ENCODE data around the gene EGFLAM.
"Not testable (repeated sequence)": the region's sequence is repeated elsewhere in the genome, so short reads cannot be mapped to it uniquely, and the experiment has no call there.

The EGFLAM gene

DNA sequence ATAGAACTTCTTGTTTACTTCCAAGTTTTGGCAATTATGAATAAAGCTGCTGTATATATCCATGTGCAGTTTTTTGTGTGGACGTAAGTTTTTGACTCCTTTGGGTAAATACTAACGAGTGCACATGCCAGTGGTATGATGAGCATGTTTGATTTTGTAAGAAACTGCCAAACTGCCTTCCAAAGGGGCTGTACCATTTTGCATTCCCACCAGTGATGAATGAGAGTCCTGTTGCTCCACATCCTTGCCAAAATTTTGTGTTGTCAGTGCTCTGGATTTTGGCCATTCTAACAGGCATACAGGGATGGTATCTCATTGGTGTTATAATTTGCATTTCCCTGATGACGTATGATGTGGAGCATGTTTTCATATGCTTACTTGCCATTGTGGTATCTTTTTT lies 73.5 kb downstream of the EGFLAM start:
- DNase-seq: no peak

DNA sequence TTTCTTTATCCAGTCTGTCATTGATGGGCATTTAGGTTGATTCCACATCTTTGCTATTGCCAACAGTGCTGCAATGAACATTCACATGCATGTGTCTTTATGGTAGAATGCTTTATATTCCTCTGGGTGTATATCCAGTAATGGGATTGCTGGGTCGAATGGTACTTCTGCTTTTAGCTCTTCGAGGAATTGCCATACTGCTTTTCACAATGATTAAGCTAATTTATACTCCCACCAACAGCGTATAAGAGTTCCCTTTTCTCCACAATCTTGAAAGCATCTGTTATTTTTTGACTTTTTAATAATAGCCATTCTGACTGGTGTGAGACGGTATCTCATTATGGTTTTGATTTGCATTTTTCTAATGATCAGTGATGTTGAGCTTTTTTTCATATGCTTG lies 74.8 kb downstream of the EGFLAM start:
- not testable (repeated sequence) for DNase-seq

GRCh38 chr5:38338455-38338854 lies 80.1 kb downstream of the EGFLAM start:
- no peak for DNase-seq

DNA sequence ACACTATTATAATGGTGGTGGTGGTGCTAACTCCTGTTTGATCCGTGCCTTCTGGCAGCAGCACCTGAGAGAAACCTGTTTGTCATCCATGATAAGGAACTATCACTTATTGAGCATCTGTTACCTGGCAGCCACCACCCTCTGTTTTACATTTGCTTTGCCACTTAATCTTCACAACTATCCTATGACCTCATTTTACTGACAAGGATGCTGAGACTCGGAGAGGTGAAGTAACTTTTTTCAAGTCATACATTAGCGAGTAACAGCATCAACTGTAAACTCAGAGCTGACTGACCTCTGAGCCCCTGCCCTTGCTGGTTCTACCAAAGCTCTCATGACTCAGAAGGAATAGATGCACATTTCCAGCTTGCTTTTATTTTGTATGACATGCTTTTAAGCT lies 81.1 kb downstream of the EGFLAM start:
- no peak for DNase-seq

DNA sequence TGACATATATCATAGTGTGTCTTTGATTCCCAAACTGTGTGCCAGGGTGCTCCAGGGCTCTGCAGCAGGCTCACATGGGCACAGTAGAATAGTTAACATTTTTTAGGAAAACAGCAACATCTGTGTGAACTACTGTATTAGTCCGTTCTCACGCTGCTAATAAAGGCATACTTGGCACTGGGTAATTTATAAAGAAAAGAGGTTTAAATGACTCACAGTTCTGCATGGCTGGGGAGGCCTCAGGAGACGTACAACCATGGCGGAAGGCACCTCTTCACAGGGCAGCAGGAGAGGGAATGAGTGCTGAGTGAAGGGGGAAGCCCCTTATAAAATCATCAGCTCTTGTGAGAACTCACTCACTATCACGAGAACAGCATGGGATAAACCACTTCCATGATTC lies 82.7 kb downstream of the EGFLAM start:
- no peak for DNase-seq

- no peak for DNase-seq
These were observed 83.3 kb downstream of the EGFLAM start for GRCh38 chr5:38341641-38342040.

DNA sequence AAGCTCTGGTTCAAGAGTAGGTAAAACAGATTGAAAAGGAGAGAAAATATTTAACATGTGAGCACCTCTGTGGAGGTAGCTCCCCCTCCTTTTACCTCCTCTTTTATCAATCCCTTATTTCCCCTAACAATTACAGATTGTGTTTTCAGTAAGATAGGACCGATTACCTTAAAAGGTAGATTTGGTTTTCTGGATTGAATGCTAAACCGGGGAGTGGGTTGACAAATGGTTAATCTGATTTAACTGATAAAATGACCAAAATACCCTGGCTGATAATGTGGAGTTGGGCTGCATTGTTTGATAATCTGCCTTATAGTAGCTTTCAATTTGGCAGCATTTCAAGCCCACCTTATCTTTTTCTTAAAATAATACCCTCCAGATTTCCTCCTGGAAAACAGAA lies 83.9 kb downstream of the EGFLAM start:
- no peak for DNase-seq

DNA sequence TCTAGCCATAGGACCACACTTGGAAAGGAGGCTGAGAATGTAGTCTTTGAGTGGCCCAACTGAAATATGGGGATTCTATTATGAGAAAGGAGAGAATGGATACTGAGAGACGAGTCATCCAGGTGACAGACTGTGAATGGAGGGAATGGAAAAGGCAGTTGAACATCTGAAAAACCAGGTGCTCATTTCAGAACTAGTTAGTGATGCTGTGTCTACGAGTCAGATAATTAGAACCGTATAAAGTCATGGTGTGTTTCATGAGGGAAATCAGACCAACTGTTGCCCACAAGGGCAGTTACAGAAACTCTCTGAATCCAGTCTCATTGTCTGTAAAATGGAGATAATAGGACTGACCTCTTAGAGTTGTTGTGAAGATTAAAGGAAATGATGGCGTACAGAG lies 86.5 kb downstream of the EGFLAM start:
- no peak for DNase-seq

- DNase-seq: no peak
These were observed 88.2 kb downstream of the EGFLAM start for GRCh38 chr5:38346593-38346992.

DNA sequence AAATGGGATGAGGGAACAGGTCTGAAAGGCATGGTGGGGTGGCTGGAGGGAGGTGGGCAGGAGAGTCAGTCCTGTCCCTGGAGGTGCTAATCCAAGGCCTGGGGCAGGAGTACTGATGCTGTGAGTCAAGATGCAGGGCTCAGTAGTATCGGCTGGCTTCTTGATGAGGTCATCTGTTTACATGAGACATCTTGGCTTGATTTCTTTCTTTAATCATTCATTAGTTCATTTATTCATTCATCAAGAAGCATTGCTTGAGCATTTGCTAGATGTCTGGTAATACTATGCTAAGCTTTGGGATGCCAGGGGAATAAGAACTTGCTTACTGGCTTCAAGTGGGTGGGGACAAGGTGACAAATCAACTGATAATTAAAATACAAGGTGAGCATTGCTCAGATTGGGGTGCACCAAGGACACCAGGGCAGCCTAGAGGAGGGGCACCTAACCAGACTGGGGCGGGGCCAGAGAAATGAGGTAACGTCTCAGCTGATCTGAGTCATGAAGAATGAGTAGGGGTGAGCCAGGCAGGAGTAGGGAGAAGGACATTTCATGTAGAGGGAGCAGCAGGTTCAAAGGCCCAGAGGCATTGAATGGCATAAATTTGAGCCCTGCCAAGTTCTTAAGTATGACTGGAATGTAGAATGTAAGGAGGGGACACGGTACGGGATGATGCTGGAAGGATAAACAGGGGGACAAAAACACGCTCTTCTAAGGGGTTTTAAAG lies 88.8 kb downstream of the EGFLAM start:
- DNase-seq: no peak

DNA sequence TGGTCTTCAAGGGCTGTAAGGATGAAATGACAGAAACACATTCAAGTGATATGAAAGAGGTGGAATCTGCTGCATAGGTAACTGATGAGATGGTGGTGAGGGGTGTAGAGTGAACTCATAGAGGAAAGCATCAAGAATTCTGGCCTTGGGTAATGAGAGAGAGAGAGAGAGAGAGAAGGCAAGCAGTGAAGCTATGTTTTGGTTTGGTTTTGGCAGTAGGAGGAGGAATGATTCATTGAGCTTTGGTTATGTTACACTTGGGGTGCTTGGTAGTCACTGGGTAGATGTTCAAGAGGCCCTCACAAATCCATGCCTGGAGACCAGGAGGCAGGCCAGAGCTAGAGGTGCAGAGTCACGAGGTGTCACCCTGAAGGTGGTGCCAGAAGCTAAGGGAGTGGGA lies 89.5 kb downstream of the EGFLAM start:
- DNase-seq: no peak

DNA sequence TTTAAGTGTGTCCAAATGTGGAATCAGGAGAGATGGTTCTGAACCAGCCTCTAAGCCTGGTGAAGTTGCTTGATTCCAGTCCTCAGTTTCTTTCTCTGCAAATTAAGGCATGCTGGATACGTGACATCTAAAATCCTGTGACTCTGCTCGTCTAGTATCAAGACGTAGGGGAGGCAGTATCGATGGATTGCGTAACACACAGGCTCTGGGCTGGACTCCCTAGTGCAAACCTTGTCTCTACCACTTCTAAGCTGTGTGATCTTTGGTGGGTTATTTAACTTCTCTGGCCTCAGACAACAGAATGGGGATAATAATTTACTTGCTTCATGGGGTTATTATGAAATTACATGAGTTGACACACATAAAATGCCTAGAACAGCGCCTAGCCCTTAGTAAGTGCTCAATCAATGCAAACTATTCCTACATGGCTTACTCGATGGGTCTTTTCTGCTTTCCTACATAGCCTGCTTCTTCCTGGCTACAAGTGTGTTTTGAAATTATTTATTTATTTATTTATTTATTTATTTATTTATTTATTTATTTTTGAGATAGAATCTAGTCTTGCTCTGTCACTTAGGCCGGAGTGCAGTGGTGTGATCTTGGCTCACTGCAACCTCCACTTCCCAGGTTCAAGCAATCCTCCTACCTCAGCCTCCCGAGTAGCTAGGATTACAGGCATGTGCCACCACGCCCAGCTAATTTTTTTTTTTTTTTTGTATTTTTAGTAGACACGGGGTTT lies 102.1 kb downstream of the EGFLAM start:
- DNase-seq: no peak

- DNase-seq: no peak
These were observed 104.4 kb downstream of the EGFLAM start for GRCh38 chr5:38362713-38363112.

DNA sequence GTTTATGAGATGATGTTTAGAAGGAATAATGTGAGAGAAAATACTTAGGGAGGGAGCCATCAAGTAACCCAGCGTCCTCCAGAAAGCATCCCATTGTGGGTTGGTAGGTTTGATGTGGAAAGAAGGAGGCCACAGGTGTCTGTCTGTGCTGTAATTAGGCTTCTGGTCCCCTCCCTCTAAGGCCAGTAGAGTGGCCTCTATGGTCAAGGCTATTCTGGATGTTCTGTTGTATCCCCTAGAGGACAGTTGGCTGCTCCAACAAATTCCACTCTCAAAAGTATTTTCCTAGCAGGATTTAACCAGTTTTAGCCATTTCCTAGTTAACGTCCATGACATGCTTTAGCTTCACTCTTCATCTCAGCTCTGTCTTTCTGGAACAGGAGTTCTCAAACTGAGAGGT lies 106.5 kb downstream of the EGFLAM start:
- DNase-seq: no peak

DNA sequence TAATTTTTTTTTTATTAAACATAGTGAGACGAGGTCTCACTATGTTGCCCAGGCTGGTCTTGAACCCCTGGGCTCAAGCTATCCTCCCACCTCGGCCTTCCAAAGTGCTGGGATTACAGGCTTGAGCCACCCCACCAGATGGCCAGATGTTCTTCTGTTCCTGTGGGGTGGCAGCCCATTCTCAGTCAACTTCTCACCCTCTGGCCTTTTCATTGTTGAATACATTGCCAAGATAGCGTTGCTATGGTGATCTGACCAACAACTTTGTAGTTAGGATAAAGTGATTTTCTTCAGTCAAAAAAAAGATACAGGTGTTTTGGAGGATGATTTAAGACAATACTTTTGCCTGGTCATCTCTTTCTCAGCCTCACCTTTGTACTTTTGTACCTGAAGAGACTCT lies 109.1 kb downstream of the EGFLAM start:
- DNase-seq: no peak

GRCh38 chr5:38367966-38368365 lies 109.6 kb downstream of the EGFLAM start:
- no peak for DNase-seq

DNA sequence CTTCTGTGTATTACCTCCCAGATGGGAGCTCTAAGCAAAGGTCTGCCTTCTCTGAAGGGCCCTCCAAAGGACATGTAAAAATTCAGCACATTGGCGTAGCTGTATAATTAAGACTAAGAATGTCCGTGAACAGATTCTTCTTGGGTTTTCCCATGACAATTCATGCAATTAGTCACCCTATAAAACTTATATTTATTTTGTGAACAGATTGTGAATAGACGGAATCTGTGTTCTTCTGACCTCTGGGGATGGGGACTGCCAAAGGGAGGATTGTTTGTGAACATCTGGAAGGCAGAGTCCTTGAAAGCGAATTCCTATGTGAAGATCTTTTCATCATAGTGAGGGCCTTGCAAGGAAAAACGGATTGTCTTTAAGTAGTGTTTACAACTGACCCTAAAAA lies 111.3 kb downstream of the EGFLAM start:
- DNase-seq: no peak

- DNase-seq: no peak
These were observed 112.2 kb downstream of the EGFLAM start for GRCh38 chr5:38370358-38371100.

DNA sequence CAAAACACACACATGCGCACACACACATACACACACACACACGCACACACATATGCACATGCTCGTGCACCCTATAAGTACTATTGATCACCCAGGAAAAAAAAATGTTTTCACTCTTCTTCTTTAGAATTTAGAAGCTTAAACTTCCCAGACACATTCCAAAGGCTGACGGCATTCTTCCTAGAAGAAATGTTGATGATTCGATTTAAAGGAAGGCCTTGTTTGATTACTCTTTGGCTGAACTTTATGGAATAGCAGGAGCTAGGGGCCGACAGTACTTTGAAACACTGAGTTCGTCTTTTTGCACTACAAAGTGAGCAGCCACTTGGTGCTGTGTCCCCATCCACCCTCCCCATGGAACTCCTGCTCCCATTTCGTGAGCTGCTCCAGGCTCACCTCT lies 113.2 kb downstream of the EGFLAM start:
- no peak for DNase-seq

DNA sequence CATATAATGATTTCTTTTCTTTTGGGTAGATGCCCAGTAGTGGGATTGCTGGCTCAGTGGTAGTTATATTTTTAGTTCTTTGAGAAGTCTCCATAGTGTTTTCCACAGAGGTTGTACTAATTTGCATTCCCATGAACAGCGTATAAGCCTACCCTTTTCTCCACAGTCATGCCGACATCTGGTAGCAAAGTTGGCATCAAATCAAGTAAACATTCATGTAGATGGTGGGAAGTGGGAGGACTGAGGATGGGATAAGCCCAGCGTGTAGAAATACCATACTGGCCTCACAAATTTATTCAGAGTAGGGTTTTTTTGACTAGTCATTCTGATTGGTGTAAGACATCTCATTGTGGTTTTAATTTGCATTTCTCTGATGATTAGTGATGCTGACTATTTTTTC lies 115.4 kb downstream of the EGFLAM start:
- no peak for DNase-seq

DNA sequence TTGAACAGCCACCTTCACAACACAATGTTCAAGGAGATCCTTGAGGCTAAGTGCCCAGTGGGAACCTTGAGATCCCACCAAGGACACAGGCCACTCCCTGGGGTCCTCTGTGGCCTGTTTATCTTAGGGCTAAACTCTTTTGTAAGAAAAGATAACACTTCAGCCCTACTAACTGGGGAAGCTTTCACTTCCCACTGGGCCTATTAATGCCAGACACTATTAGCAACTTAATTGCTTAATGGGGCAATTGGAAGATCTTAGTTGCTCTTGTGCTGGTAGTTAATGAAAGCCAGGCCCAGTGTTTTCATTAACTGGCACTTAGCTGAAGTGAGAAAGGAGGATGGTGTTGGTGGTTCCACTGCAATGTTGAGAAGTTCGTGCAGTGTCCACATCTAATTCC lies 117.1 kb downstream of the EGFLAM start:
- no peak for DNase-seq

- DNase-seq: no peak
These were observed 118.0 kb downstream of the EGFLAM start for GRCh38 chr5:38376404-38376803.

- no peak for DNase-seq
These were observed 120.2 kb downstream of the EGFLAM start for GRCh38 chr5:38378579-38378978.

DNA sequence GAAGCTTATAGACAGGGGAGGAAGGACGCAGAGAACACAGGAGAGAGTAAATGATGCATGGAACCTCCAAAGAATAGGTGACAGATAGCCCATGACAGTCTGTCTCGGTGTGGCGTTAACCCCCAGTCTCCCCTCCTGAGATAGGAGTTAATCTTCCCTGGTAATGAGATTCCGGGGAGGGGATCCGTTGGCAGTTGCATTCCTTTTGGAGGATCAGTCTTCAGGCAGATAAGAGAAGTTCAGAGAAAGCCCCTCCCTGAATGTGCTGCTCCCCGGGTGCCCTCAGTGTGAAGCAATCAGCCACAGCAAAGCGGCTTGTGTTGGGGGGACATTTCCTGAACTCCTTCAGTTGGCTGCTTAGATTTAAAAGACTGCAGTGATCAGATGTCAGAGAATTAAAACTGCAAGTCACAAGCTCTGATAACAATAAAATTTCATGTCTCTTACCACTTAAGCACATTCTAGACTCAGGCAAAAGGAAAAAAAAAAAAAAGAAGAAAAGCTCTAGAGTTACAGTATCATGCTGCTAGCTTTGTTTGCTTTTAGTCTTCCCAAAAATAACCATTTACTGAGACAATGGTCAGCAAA lies 121.1 kb downstream of the EGFLAM start:
- no peak for DNase-seq

All from hippocampal formation (tissue), 2 donors.